DND-41 (cell line): ENCODE data around the gene LSM7.

ENCODE experiments used
- ATAC-seq: fragments of 200-7000 bp; cut with Tn5 transposase; 3 replicates; pipeline ENCODE4 v1.9.1; 2021; ENCODE audit warnings: low read depth; ENCODE audit not compliant: insufficient read depth
- DNase-seq: peaks from one replicate; pipeline ENCODE4 v3.0.0-alpha.2; 2020
- H2AFZ ChIP-seq: 2 replicates; pipeline ENCODE4 v1.6.0; 2012; ENCODE audit warnings: low read depth, low read length
- H3K27ac ChIP-seq: 2 replicates; pipeline ENCODE4 v1.5.1; 2012; ENCODE audit warnings: low read length, inconsistent platforms
- H3K27me3 ChIP-seq: fragments of 200-600 bp; sonication (generic); 2 replicates; pipeline ENCODE4 v1.6.0; 2012; ENCODE audit warnings: low read length, mild to moderate bottlenecking, inconsistent platforms; ENCODE audit not compliant: insufficient read depth, poor library complexity
- H3K36me3 ChIP-seq: 2 replicates; pipeline ENCODE4 v1.5.1; 2012; ENCODE audit warnings: low read length, inconsistent platforms; ENCODE audit not compliant: insufficient read depth
- H3K4me1 ChIP-seq: 2 replicates; pipeline ENCODE4 v1.5.1; 2012; ENCODE audit warnings: mild to moderate bottlenecking, low read length; ENCODE audit not compliant: insufficient read depth
- H3K4me2 ChIP-seq: 2 replicates; pipeline ENCODE4 v1.6.0; 2012; ENCODE audit warnings: mild to moderate bottlenecking, moderate library complexity, low read length, inconsistent platforms; ENCODE audit not compliant: insufficient read depth
- H3K4me3 ChIP-seq, 2 experiments: fragments of 200-600 bp in 1 of 2; shearing (Covaris generic) in 1 of 2; 2 replicates each; pipeline ENCODE4 v1.5.1; 2012 to 2016; ENCODE audit warnings: inconsistent platforms in 2 of 2, low read length in 2 of 2, mild to moderate bottlenecking in 2 of 2, low read depth in 1 of 2, moderate library complexity in 1 of 2
- H3K79me2 ChIP-seq: 2 replicates; pipeline ENCODE4 v1.6.0; 2012; ENCODE audit warnings: low read length, inconsistent platforms; ENCODE audit not compliant: insufficient read depth
- H3K9ac ChIP-seq: 2 replicates; pipeline ENCODE4 v1.6.0; 2012; ENCODE audit warnings: low read depth, mild to moderate bottlenecking, inconsistent platforms, low read length, moderate library complexity
- H3K9me3 ChIP-seq: 2 replicates; pipeline ENCODE4 v1.5.1; 2012; ENCODE audit warnings: low read length, moderate library complexity, mild to moderate bottlenecking, inconsistent platforms; ENCODE audit not compliant: insufficient read depth, severe bottlenecking
- H4K20me1 ChIP-seq: 2 replicates; pipeline ENCODE4 v1.6.0; 2012; ENCODE audit warnings: low read length; ENCODE audit not compliant: insufficient read depth
- CTCF ChIP-seq: IDR thresholded peaks from 2 replicates; pipeline ENCODE4 v1.5.1; 2012; ENCODE audit warnings: borderline replicate concordance, low read length, moderate library complexity, mild to moderate bottlenecking; ENCODE audit not compliant: poor library complexity, severe bottlenecking; ENCODE audit errors: extremely low read depth
- EZH2 ChIP-seq: IDR thresholded peaks from 3 replicates; pipeline ENCODE4 v1.6.1; 2012; ENCODE audit warnings: borderline replicate concordance, low read depth, mild to moderate bottlenecking, moderate library complexity, low read length, inconsistent platforms; ENCODE audit not compliant: severe bottlenecking

LSM7 gene

DNA sequence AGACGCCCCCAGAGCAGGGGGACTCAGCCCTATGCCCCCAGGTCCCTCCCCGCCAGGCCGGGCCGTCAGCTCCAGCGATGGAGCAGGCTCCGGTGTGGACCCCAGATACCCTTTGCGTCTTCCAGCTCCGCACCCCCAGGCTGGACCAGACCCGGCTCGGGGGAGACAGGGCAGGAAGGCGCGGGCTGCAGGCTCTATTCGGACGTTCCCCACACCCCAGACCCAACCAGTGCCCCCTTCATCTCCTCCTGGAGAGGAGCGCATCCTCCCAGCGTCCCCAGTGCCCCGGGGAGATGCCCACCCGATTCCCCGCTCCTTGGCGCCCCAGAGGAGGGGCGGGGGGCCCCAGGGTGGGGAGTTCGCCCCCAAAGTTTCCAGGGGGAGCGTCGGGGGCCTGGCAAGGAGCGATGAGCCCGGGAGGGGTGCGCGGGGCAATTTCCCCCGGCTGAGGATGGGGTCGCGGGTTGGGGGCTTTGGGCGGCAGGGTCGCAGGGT, 20.8 kb downstream of the LSM7 start:
- Histone ChIP-seq H3K9me3 (no peaks in the 10 kb centered on the region), H3K4me1 (no peaks in the 10 kb centered on the region), H3K4me2 (no peak overlapping the region), H2AFZ (no peak overlapping the region), H3K27ac (no peak overlapping the region), H3K79me2 (no peaks in the 10 kb centered on the region), H4K20me1 (no peaks in the 10 kb centered on the region), H3K9ac (no peak overlapping the region), H3K4me3 (no peak overlapping the region), H3K36me3 (no peaks in the 10 kb centered on the region), H3K27me3 (no peaks in the 10 kb centered on the region)
- no peak for TF ChIP-seq EZH2
- TF ChIP-seq CTCF = no peak
- DNase-seq = no peak
- ATAC-seq = no peak

DNA sequence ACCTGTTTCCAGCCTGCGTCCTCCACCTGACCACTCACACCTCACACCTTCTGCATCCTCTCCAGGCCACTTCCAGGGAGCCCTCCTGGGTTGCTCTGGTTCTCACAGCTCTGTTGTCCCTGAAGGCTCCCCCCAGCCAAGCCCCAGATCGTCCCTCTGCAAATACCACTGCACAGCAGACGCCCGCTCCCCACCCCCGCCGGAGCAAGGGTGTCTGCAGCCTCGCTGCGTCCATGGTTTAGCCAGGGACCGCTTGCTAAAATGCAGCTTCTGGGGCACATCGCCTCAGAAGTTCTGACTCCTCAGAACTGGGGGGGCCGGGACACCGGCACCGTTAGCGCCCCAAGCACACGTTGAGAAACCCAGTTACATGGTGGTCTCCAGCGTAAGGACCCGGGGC, 21.4 kb downstream of the LSM7 start:
- H3K27me3 ChIP-seq = no peaks in the 10 kb centered on the region
- H3K4me1 ChIP-seq = no peaks in the 10 kb centered on the region
- H3K4me3 ChIP-seq = no peak overlapping the region
- no peaks in the 10 kb centered on the region for H3K9me3 ChIP-seq
- H4K20me1 ChIP-seq = no peaks in the 10 kb centered on the region
- no peak overlapping the region for H3K4me2 ChIP-seq
- no peak overlapping the region for H3K27ac ChIP-seq
- TF ChIP-seq CTCF (no peak), EZH2 (no peak)
- DNase-seq = no peak
- no peak overlapping the region for H3K9ac ChIP-seq
- no peaks in the 10 kb centered on the region for H3K79me2 ChIP-seq
- no peak for ATAC-seq
- no peak overlapping the region for H2AFZ ChIP-seq
- H3K36me3 ChIP-seq = no peaks in the 10 kb centered on the region

DNA sequence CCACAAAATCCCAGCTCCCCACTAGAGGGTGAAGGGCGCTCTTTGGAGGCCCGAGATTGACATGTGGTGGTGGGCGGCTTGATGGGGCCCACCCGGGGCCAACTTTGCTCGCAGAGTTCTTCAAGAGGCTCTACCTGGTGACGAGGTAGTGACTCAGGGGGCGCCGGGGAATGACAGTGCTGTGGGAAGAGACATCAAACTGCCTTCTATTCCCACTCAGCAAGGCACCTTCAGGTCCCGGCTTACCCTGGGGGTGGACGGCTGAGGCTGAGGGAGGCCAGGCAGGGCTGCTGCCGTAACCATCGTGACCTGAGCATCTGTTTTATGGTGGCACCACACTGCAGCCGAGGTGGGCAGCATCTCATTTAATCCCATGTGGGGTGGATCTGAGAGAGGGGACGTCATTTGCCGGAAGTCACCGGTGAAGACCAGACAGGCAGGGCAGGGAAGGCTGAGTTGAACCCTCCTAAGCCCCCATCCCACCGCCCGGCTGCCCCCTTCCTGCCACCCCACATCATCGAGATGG, 22.0 kb downstream of the LSM7 start:
- Histone ChIP-seq H4K20me1 (no peaks in the 10 kb centered on the region), H3K4me2 (no peak overlapping the region), H3K9me3 (no peaks in the 10 kb centered on the region), H3K9ac (no peak overlapping the region), H3K4me3 (no peak overlapping the region), H3K27me3 (no peaks in the 10 kb centered on the region), H3K36me3 (no peaks in the 10 kb centered on the region), H3K79me2 (no peaks in the 10 kb centered on the region), H3K27ac (no peak overlapping the region), H3K4me1 (no peaks in the 10 kb centered on the region), H2AFZ (no peak overlapping the region)
- no peak for TF ChIP-seq EZH2
- DNase-seq (no peak), ATAC-seq (no peak)

DNA sequence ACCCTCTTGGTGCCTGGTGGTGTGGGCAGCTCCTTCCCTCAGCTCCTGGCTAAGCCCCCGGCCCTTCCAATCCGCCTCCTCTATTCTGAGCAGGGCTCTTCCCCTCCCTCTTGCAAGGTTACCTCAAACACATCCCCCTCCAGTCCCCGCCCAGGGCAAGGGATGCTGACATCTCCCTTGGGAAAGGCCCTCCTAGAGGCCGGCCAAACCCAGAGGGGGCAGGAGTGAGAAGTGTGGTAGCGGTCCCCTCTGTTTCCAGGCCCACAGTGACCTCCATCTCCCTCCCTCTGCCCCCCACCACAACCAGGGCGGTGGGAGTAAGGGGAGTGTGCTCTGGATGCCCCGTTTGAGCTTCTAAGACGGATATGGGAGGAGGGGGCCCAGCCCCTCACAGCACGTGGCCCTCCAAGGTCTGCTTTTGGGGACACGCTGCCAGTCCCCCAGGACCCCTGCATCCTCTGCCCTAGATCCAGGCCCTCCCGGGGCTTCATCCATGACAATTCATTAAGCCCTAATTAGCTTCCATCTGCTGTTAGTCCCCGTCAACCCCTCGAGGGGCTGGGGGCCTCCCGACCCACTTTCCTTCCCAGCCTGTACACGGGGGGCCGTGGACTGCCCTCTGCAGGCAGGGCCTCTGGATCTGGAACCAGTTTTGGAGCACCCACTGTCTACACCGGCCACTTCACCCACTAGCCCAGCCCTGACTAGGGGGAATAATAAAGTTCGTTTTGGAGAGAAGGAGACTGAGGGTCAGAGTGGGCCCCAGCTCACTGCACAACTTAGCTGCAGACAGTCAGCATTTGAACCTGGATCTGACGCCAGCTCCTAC, 22.7 kb downstream of the LSM7 start:
- no peak for DNase-seq
- Histone ChIP-seq H3K36me3 (no peaks in the 10 kb centered on the region), H3K4me1 (no peaks in the 10 kb centered on the region), H2AFZ (no peak overlapping the region), H3K4me2 (no peak overlapping the region), H3K27me3 (no peaks in the 10 kb centered on the region), H3K27ac (no peak overlapping the region), H3K9me3 (no peaks in the 10 kb centered on the region), H3K9ac (no peak overlapping the region), H3K79me2 (no peaks in the 10 kb centered on the region), H4K20me1 (no peaks in the 10 kb centered on the region), H3K4me3 (no peak overlapping the region)
- TF ChIP-seq CTCF = no peak
- no peak for TF ChIP-seq EZH2
- ATAC-seq = no peak
